ENCODE measurements around the gene IL16. TPM values are rescaled to one million over a fixed set of nuclear protein-coding genes. Genes with fewer than 3 reads are reported as not detected.
A peak's percentile ranks its signal among the peaks of the same experiment; 100 is the strongest.
"Not testable (repeated sequence)": the region's sequence is repeated elsewhere in the genome, so short reads cannot be mapped to it uniquely, and the experiment has no call there.

Gene IL16
- total RNA-seq, result 2.5 TPM
- long read RNA-seq, partial matches to known transcripts, result 1 of 2 reads
- long read RNA-seq, other reads (novel, unspliced or antisense), result 1 of 2 reads

DNA sequence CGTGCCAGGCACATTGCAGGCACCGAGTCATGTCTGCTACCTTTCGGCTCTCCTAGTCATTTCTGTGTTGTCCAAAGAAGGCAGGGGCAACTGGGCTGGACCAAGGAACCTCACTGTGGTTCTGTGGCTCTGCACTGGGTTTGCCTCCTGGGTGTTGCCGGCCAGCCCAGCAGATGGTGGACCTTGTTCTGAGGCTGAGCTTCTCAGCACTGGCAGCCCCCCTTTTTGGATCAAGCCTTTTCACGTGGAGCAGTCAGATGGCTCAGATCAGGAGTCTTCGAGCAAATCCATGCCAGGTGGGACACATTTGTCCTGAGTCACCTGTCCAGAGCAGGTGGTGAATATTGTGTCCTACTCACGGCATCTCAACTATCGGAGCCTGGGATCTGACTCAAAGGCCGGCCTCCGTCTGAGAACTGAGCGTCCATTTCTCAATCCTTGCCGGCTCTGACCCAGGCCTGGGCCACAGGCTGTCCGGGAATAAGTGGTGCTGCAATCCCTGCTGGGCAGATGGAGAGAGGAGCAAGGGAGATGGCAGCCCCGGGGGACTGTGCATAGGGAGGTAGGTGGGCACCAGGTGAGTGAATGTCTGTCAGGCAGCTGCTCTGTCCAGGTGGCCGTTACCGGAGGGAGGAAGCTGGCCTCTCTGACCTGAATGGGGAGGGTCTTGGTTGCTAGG, at the start of gene IL16:
Gene IL16 (plus strand): TSS at position 304 of the 679 bp plus-strand sequence. CDS start 28,521 bp downstream, outside the sequence.
- intact Hi-C loops (cut with DNase I), result no loop called here

DNA sequence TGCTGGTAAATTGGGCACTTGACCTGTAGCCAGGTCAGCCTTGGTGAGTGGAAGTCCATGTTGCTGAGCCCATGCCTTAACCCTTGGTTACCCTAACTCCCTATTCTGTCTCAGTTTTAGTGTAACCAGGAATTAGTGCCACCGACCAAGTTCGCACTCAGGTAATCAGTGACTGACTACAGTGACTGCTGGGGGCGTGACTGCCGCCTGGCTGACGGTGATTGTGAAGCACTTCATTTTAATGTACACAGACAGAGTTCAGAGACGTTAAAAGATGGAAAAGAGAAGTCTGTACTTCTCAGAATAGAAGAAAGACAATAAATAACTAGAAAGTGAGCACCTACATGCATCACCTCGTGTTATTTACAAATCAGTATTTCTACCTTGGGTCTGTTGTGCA, 45.3 kb upstream of the IL16 start:
- intact Hi-C loops (cut with DNase I), result no loop called here
- no peak for DNase-seq (ENCODE audit: low spot score)

More for the DNA sequence above, at the start of gene IL16:
- peak; percentile 69 for DNase-seq (ENCODE audit: low spot score)

GRCh38 chr15:81152339-81152738, 44.3 kb upstream of the IL16 start:
- DNase-seq (ENCODE audit: low spot score), result no peak
- intact Hi-C loops (cut with DNase I), result no loop called here

GRCh38 chr15:81152799-81153198, 43.9 kb upstream of the IL16 start:
- intact Hi-C loops (cut with DNase I), result no loop called here
- no peak for DNase-seq (ENCODE audit: low spot score)

- no peak for DNase-seq (ENCODE audit: low spot score)
- intact Hi-C loops (cut with DNase I), result loop anchor here (2.0 kb wide), 1 partner anchor 111 kb away; no protein-coding TSS in a partner anchor
These were observed 41.1 kb upstream of the IL16 start for GRCh38 chr15:81155375-81156218.

GRCh38 chr15:81156324-81156723, 40.4 kb upstream of the IL16 start:
- DNase-seq (ENCODE audit: low spot score), result no peak
- intact Hi-C loops (cut with DNase I), result no loop called here

GRCh38 chr15:81157195-81157938, 39.3 kb upstream of the IL16 start:
- intact Hi-C loops (cut with DNase I), result no loop called here
- DNase-seq (ENCODE audit: low spot score), result no peak

DNA sequence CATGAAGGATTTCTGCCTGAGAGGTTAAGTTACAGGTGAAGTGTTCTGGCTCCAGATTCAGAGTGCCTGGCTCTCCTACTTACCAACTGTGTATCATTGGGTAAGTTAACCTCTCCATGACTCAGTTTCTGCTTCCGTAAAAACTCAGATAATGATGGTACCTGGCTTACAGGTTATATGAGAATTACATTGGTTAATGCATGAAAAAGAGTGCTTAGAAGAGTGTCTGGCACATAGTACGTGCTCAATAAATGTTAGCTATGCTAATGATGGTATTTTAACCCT, 38.8 kb upstream of the IL16 start:
- DNase-seq (ENCODE audit: low spot score), result no peak
- intact Hi-C loops (cut with DNase I), result no loop called here

GRCh38 chr15:81158561-81158960, 38.1 kb upstream of the IL16 start:
- DNase-seq (ENCODE audit: low spot score); intact Hi-C loops (cut with DNase I): not testable (repeated sequence)

- intact Hi-C loops (cut with DNase I), result loop anchor here (2.0 kb wide), 1 partner anchor 64 kb away; no protein-coding TSS in a partner anchor
- DNase-seq (ENCODE audit: low spot score), result no peak
These were observed 36.1 kb upstream of the IL16 start for GRCh38 chr15:81160312-81161159.

DNA sequence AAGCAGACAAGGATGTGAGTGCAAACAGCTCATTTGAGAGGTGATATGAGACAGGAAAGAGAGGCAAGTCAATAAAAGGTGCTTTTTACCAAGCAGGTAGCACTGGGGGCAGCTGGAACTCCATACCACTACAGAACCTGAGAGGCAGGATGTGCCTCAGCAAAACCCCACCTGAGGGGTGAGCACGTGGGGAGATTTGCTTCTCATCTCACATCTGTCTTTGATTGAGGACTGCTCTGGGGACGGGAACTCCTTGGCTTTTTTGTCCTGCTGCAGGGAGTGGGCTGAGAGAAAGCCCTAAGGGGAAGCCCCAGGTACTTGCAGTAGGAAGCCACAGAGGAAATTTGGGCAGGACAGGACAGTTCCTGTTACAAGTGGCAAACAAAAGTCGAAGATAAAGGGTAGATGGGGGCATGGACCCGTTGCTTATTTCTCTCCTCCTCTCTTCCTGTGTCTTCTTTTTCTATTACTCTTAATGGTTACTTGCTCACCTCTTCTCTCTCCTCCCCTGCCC, 35.5 kb upstream of the IL16 start:
- intact Hi-C loops (cut with DNase I), result loop anchor here (2.0 kb wide), 1 partner anchor 64 kb away; no protein-coding TSS in a partner anchor

DNA sequence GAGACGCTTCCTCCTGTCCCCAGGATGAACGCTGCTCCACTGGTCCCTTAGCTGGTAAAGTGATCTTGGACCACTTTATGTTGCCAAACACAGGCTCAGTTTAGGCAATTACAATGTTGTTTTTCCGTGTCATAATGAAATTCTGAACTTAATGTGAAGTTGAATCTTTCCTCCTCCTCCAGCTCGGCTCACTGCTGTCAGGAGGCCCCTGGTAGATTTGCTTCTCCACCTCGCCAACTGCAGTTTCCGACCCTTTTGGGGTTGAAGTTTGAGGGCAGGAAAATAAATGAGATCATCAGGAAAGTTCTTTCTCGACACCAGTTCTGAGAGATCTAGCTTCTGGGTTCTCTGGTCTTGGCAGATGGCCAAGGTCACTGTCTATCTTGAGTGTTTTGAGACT, 34.8 kb upstream of the IL16 start:
- intact Hi-C loops (cut with DNase I), result loop anchor here (2.0 kb wide), 1 partner anchor 63 kb away; no protein-coding TSS in a partner anchor
- DNase-seq (ENCODE audit: low spot score), result no peak

More for the DNA sequence above, 35.5 kb upstream of the IL16 start:
- no peak for DNase-seq (ENCODE audit: low spot score)

- intact Hi-C loops (cut with DNase I), result no loop called here
- no peak for DNase-seq (ENCODE audit: low spot score)
These were observed 32.5 kb upstream of the IL16 start for GRCh38 chr15:81163961-81164800.

DNA sequence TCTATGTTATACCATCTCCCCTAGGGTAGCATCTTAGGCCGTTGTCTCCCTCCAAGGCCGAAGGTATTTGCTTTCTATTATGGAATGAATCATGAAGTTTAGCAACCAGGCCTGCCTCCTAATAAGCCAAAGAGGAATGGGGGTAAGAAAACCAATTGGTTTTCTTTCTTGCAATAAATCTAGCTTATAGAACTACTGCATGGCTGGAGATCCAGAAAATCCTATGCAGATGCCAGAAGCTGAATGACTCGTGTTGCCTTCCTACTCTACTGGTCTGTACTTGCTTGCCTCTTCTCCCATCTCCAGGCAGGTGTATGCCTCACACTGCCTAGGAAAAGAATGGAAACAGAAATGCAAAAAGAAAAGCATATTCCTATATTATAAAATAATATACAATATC, 31.1 kb upstream of the IL16 start:
- DNase-seq (ENCODE audit: low spot score), result no peak
- intact Hi-C loops (cut with DNase I), result no loop called here

DNA sequence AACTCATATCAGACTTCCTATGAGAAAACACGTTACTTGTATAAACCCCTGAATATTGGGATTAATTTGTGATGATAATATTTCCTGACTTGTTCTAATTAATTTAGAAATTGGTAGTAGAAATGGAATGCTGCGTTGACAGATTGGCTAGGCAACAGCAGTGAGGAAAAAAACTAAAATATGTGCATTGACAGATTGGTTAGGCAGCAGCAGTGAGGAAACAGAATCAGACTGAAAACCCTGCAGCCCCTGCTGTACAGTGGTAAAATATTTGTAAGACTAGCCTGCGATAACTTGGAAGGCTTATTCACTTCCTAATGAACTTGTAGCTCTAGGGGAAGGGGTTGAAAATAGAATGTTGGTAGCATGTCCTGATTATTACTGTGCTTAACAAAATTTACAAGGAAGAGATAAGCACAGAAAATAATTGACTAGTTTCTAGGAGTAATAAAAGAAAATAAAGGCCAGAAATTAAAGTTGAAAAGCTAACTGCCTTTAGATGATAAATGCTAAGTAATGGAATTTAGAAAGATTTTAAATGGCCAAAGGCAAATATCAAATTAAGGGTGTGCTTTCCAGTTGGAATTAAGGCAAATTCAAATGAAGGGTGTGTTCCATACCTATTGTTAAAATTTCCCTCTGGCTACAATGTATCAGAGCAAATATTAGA, 29.9 kb upstream of the IL16 start:
- intact Hi-C loops (cut with DNase I), result no loop called here

GRCh38 chr15:81168131-81168526, 28.6 kb upstream of the IL16 start:
- no peak for DNase-seq (ENCODE audit: low spot score)
- intact Hi-C loops (cut with DNase I), result no loop called here

More for the DNA sequence above, 29.9 kb upstream of the IL16 start:
- no peak for DNase-seq (ENCODE audit: low spot score)

DNA sequence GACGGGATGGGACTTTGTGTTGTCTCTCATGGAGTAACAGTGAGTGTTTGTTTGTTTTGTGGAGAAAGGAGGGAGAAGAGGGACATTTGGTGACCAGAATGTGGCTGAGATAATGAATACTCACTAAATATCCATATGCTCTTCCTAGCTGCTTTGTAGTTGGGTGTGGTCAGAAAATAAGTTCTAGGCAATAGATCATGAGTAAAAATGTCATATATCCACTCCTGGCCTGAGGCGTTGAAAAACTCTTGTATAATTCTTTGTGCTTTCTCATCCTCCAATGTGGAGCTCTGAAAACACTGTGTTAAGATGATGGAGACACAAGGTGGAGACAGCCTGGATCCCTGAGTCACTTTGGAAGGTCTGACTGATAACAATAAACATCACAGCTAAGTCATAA, 28.0 kb upstream of the IL16 start:
- no peak for DNase-seq (ENCODE audit: low spot score)
- intact Hi-C loops (cut with DNase I), result no loop called here

GRCh38 chr15:81170511-81170910, 26.2 kb upstream of the IL16 start:
- intact Hi-C loops (cut with DNase I), result no loop called here
- DNase-seq (ENCODE audit: low spot score), result no peak
